ENCODE results near the gene SLC38A2. TPM values are rescaled to one million over a fixed set of nuclear protein-coding genes. Genes with fewer than 3 reads are reported as not detected.
"Not testable (repeated sequence)": the region's sequence is repeated elsewhere in the genome, so short reads cannot be mapped to it uniquely, and the experiment has no call there.

The SLC38A2 gene
- total RNA-seq, 2 experiments from 2014 or later, result 70.5 to 93.5 TPM

DNA sequence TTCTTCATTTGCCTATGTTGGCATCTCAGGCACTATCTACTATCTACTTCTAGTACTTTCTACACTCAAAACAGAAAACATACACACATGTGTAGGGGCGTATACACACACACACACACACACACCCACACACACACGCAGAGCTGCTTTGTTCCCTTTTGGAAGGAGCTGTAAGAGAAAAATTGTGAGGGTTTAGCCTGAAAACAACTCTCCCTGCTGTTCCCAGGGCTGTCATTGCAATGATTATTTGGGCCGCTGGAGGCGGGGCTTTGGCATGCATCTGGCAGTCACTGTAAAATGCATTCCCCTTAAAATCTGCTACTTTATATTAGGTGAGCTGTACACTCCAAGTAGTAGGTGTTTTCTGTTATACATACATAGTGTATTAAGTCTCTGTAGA is 29.1 kb upstream of the SLC38A2 start:
- Histone ChIP-seq H2AFZ (ENCODE audit: low read length) (no peak overlapping the region), H4K20me1 (ENCODE audit: insufficient read depth, low read length) (no peaks in the 10 kb centered on the region), H3K27ac (ENCODE audit: low read depth, low read length, poor library complexity, severe bottlenecking) (no peak overlapping the region), H3K4me3 (ENCODE audit: low read depth, low read length, poor library complexity, severe bottlenecking) (no peak overlapping the region), H3K9me3 (ENCODE audit: low read length) (no peaks in the 10 kb centered on the region), H3K36me3 (ENCODE audit: insufficient read depth, low read length) (no peaks in the 10 kb centered on the region), H3K79me2 (ENCODE audit: insufficient read depth, low read depth, low read length) (no peaks in the 10 kb centered on the region), H3K9me2 (ENCODE audit: insufficient read depth, low read length) (no peaks in the 10 kb centered on the region), H3K4me1 (ENCODE audit: insufficient read depth, low read length, poor library complexity, severe bottlenecking) (peaks cover 5% of the 10 kb centered on the region), H3K4me2 (ENCODE audit: low read length) (no peak overlapping the region)
- no TSS peak for BruUV-seq (replicated peaks)
- TF ChIP-seq, protein P1, sequence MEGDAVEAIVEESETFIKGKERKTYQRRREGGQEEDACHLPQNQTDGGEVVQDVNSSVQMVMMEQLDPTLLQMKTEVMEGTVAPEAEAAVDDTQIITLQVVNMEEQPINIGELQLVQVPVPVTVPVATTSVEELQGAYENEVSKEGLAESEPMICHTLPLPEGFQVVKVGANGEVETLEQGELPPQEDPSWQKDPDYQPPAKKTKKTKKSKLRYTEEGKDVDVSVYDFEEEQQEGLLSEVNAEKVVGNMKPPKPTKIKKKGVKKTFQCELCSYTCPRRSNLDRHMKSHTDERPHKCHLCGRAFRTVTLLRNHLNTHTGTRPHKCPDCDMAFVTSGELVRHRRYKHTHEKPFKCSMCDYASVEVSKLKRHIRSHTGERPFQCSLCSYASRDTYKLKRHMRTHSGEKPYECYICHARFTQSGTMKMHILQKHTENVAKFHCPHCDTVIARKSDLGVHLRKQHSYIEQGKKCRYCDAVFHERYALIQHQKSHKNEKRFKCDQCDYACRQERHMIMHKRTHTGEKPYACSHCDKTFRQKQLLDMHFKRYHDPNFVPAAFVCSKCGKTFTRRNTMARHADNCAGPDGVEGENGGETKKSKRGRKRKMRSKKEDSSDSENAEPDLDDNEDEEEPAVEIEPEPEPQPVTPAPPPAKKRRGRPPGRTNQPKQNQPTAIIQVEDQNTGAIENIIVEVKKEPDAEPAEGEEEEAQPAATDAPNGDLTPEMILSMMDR (conservative IDR thresholded peaks at IDR 0.05; ENCODE audit: low read length), result no peak
- TF ChIP-seq EZH2phosphoT487 (IDR thresholded peaks at IDR 0.05; ENCODE audit: borderline replicate concordance, low read depth, low read length), result no peak
- no peak for DNase-seq (ENCODE audit: low spot score)
- intact Hi-C loops (cut with micrococcal nuclease; ENCODE audit: unreplicated experiment), result no loop called here
- POLR2A ChIA-PET, result interaction anchor here (0.5 kb wide), 1 partner anchor 1193 kb away, joined by 3 read pairs; no protein-coding TSS in a partner anchor
- CTCF ChIA-PET (ENCODE audit: unreplicated experiment), result no interaction called here

DNA sequence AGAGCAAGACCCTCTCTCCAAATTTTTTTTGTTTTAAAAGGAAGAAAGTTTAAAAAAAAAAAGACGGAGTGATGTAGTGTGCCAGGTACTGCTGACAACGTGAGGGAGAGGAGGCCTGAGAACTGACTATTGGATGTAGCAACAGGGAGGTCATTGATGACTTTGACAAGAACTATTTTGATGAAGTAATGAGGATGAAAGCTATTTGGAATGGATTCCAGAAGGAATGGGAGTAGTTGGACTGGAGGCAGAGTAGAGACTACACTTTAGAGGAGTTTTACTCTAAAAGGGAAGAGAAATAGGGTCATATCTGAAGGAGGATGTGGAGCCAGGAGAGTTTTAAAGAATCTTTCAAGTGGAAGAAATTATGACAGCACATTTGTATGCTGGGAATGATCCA is 27.8 kb upstream of the SLC38A2 start:
- H3K9me2 ChIP-seq (ENCODE audit: insufficient read depth, low read length), result no peaks in the 10 kb centered on the region
- no peak overlapping the region for H3K4me2 ChIP-seq (ENCODE audit: low read length)
- ChIA-PET POLR2A (interaction anchor here (1.0 kb wide), 1 partner anchor 10 kb away, joined by 3 read pairs; no protein-coding TSS in a partner anchor), CTCF (ENCODE audit: unreplicated experiment) (no interaction called here)
- no peak overlapping the region for H3K27ac ChIP-seq (ENCODE audit: low read depth, low read length, poor library complexity, severe bottlenecking)
- no peaks in the 10 kb centered on the region for H3K9me3 ChIP-seq (ENCODE audit: low read length)
- BruUV-seq (replicated peaks), result no TSS peak
- H3K79me2 ChIP-seq (ENCODE audit: insufficient read depth, low read depth, low read length), result no peaks in the 10 kb centered on the region
- DNase-seq (ENCODE audit: low spot score), result no peak
- H2AFZ ChIP-seq (ENCODE audit: low read length), result no peak overlapping the region
- TF ChIP-seq EZH2phosphoT487 (IDR thresholded peaks at IDR 0.05; ENCODE audit: borderline replicate concordance, low read depth, low read length), result no peak
- TF ChIP-seq, protein P1 (conservative IDR thresholded peaks at IDR 0.05; ENCODE audit: low read length), result no peak
- no peaks in the 10 kb centered on the region for H4K20me1 ChIP-seq (ENCODE audit: insufficient read depth, low read length)
- H3K36me3 ChIP-seq (ENCODE audit: insufficient read depth, low read length), result no peaks in the 10 kb centered on the region
- peaks cover 5% of the 10 kb centered on the region for H3K4me1 ChIP-seq (ENCODE audit: insufficient read depth, low read length, poor library complexity, severe bottlenecking)
- intact Hi-C loops (cut with micrococcal nuclease; ENCODE audit: unreplicated experiment), result no loop called here
- H3K4me3 ChIP-seq (ENCODE audit: low read depth, low read length, poor library complexity, severe bottlenecking), result no peak overlapping the region

DNA sequence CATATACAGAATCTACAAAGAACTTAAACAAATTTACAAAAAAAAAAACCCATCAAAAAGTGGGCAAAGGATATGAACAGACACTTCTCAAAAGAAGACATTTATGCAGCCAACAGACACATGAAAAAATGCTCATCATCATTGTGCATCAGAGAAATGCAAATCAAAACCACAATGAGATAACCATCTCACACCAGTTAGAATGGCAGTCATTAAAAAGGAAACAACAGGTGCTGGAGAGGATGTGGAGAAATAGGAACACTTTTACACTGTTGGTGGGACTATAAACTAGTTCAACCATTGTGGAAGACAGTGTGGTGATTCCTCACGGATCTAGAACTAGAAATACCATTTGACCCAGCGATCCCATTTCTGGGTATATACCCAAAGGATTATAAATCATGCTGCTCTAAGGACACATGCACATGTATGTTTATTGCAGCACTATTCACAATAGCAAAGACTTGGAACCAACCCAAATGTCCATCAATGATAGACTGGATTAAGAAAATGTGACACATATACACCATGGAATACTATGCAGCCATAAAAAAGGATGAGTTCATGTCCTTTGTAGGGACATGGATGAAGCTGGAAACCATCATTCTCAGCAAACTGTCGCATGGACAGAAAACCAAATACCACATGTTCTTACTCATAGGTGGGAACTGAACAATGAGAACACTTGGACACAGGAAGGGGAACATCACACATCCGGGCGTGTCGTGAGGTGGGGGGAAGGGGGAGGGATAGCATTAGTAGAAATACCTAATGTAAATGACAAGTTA is 27.1 kb upstream of the SLC38A2 start:
- POLR2A ChIA-PET, result interaction anchor here (0.6 kb wide), 1 partner anchor 253 kb away, joined by 3 read pairs; no protein-coding TSS in a partner anchor
- H3K36me3 ChIP-seq (ENCODE audit: insufficient read depth, low read length); H4K20me1 ChIP-seq (ENCODE audit: insufficient read depth, low read length); H3K9me2 ChIP-seq (ENCODE audit: insufficient read depth, low read length); BruUV-seq (replicated peaks); CTCF ChIA-PET (ENCODE audit: unreplicated experiment); intact Hi-C loops (cut with micrococcal nuclease; ENCODE audit: unreplicated experiment); H3K9me3 ChIP-seq (ENCODE audit: low read length); H3K4me2 ChIP-seq (ENCODE audit: low read length); H3K4me1 ChIP-seq (ENCODE audit: insufficient read depth, low read length, poor library complexity, severe bottlenecking); DNase-seq (ENCODE audit: low spot score); H3K27ac ChIP-seq (ENCODE audit: low read depth, low read length, poor library complexity, severe bottlenecking); H3K4me3 ChIP-seq (ENCODE audit: low read depth, low read length, poor library complexity, severe bottlenecking); H3K79me2 ChIP-seq (ENCODE audit: insufficient read depth, low read depth, low read length); H2AFZ ChIP-seq (ENCODE audit: low read length): not testable (repeated sequence)
